ENCODE measurements around the gene HECTD2.

The HECTD2 gene

GRCh38 chr10:91511549-91512330 lies 101.6 kb downstream of the HECTD2 start:
- no peak for DNase-seq (ENCODE audit: low read depth in 1 of 2, low spot score in 1 of 2)
- TF ChIP-seq POLR2AphosphoS5 (IDR thresholded peaks at IDR 0.05; ENCODE audit: low read depth) (no peak), CTCF (IDR thresholded peaks at IDR 0.05; ENCODE audit: insufficient read depth, low read length) (no peak), GABPA (IDR thresholded peaks at IDR 0.05; ENCODE audit: low read depth) (no peak), REST (IDR thresholded peaks at IDR 0.05; ENCODE audit: insufficient replicate concordance, low read depth) (no peak), SPI1 (IDR thresholded peaks at IDR 0.05; ENCODE audit: borderline replicate concordance, low read depth) (no peak)
- H3K27me3 ChIP-seq (ENCODE audit: insufficient read depth, poor library complexity, severe bottlenecking) = no peaks in the 10 kb centered on the region
- H3K4me3 ChIP-seq (replicated peaks; ENCODE audit: insufficient read depth, low read length) = no peak overlapping the region
- no peak overlapping the region for H3K27ac ChIP-seq (replicated peaks)

GRCh38 chr10:91512458-91512857 lies 102.3 kb downstream of the HECTD2 start:
- no peak overlapping the region for H3K27ac ChIP-seq (replicated peaks)
- peak; percentile 45; the same call in 1 of the 2 replicates for TF ChIP-seq SPI1 (IDR thresholded peaks at IDR 0.05; ENCODE audit: borderline replicate concordance, low read depth)
- no peak for TF ChIP-seq REST (IDR thresholded peaks at IDR 0.05; ENCODE audit: insufficient replicate concordance, low read depth)
- no peak for TF ChIP-seq CTCF (IDR thresholded peaks at IDR 0.05; ENCODE audit: insufficient read depth, low read length)
- no peak for DNase-seq (ENCODE audit: low read depth in 1 of 2, low spot score in 1 of 2)
- no peaks in the 10 kb centered on the region for H3K27me3 ChIP-seq (ENCODE audit: insufficient read depth, poor library complexity, severe bottlenecking)
- H3K4me3 ChIP-seq (replicated peaks; ENCODE audit: insufficient read depth, low read length) = no peak overlapping the region

- H3K27me3 ChIP-seq (ENCODE audit: insufficient read depth, poor library complexity, severe bottlenecking) = no peaks in the 10 kb centered on the region
- no peak overlapping the region for H3K27ac ChIP-seq (replicated peaks)
- no peak overlapping the region for H3K4me3 ChIP-seq (replicated peaks; ENCODE audit: insufficient read depth, low read length)
- no peak for DNase-seq (ENCODE audit: low read depth in 1 of 2, low spot score in 1 of 2)
- TF ChIP-seq CTCF (IDR thresholded peaks at IDR 0.05; ENCODE audit: insufficient read depth, low read length) (no peak), SPI1 (IDR thresholded peaks at IDR 0.05; ENCODE audit: borderline replicate concordance, low read depth) (no peak), POLR2AphosphoS5 (IDR thresholded peaks at IDR 0.05; ENCODE audit: low read depth) (no peak), GABPA (IDR thresholded peaks at IDR 0.05; ENCODE audit: low read depth) (no peak), REST (IDR thresholded peaks at IDR 0.05; ENCODE audit: insufficient replicate concordance, low read depth) (no peak)
Observed at GRCh38 chr10:91513598-91514424, 103.7 kb downstream of the HECTD2 start.

Data from HL-60 (cell line).